ENCODE data around the gene MSI2. TPM values are rescaled to one million over a fixed set of nuclear protein-coding genes. Genes with fewer than 3 reads are reported as not detected.
A peak's percentile ranks its signal among the peaks of the same experiment; 100 is the strongest.

MSI2 gene
- total and polyA plus RNA-seq, 12 donors, result 32.6 to 411 (median 148) TPM

GRCh38 chr17:57515662-57516211 lies 259.4 kb downstream of the MSI2 start:
- Histone ChIP-seq H3K36me3 (replicated peaks in 1 of 2) (no peaks in the 10 kb centered on the region), H3K27me3 (no peaks in the 10 kb centered on the region), H3K9me3 (replicated peaks in 1 of 3) (no peaks in the 10 kb centered on the region), H3K4me1 (replicated peaks in 1 of 2) (peaks cover 0 to 17% of the 10 kb centered on the region in 2 donors), H3K4me3 (no peak overlapping the region), H3K27ac (peak overlapping the region in 1 of 5 donors; percentile 21)
- 94 to 100% (median 98%) methylated on average over 1 of the region's 1 CpG for WGBS, 4 donors
- intact Hi-C loops (cut with DNase I), result no loop called here
- TF ChIP-seq POLR2A (IDR thresholded peaks at IDR 0.05) (no peak), CTCF (IDR thresholded peaks at IDR 0.05) (peak in 1 of 6 experiments; percentile 7)
- DNase-seq, result no peak

- WGBS, 4 donors, result 76 to 83% (median 78%) methylated on average over 9 to 10 of the region's 10 CpGs
- TF ChIP-seq CTCF (IDR thresholded peaks at IDR 0.05) (no peak), POLR2A (IDR thresholded peaks at IDR 0.05) (no peak)
- no peaks in the 10 kb centered on the region for H3K9me3 ChIP-seq (replicated peaks in 1 of 3)
- no peaks in the 10 kb centered on the region for H3K27me3 ChIP-seq
- H3K4me1 ChIP-seq (replicated peaks in 1 of 2), result peaks cover 0 to 22% of the 10 kb centered on the region in 2 donors
- H3K4me3 ChIP-seq, result no peak overlapping the region
- peak overlapping the region in 1 of 5 donors; percentile 51 for H3K27ac ChIP-seq
- intact Hi-C loops (cut with DNase I), result no loop called here
- DNase-seq, result no peak
- H3K36me3 ChIP-seq (replicated peaks in 1 of 2), result no peaks in the 10 kb centered on the region
Measured at GRCh38 chr17:57516290-57517230, 260.2 kb downstream of the MSI2 start.

- Histone ChIP-seq H3K4me3 (no peak overlapping the region), H3K27me3 (no peaks in the 10 kb centered on the region), H3K4me1 (replicated peaks in 1 of 2) (peaks cover 4 to 20% of the 10 kb centered on the region in 2 donors), H3K9me3 (replicated peaks in 1 of 3) (no peaks in the 10 kb centered on the region), H3K36me3 (replicated peaks in 1 of 2) (no peaks in the 10 kb centered on the region), H3K27ac (peak overlapping the region in 1 of 5 donors; percentile 51)
- 86 to 99% (median 89%) methylated on average over 7 of the region's 7 CpGs for WGBS, 4 donors
- intact Hi-C loops (cut with DNase I), result no loop called here
- TF ChIP-seq CTCF (IDR thresholded peaks at IDR 0.05) (no peak), POLR2A (IDR thresholded peaks at IDR 0.05) (no peak)
- no peak for DNase-seq
Measured at GRCh38 chr17:57517273-57517631, 260.9 kb downstream of the MSI2 start.

GRCh38 chr17:57517632-57518456 lies 261.5 kb downstream of the MSI2 start:
- Histone ChIP-seq H3K9me3 (replicated peaks in 1 of 3) (no peaks in the 10 kb centered on the region), H3K27me3 (no peaks in the 10 kb centered on the region), H3K4me1 (replicated peaks in 1 of 2) (peaks cover 4 to 16% of the 10 kb centered on the region in 2 donors), H3K27ac (peak overlapping the region in 2 of 5 donors; percentile 4 to 51), H3K36me3 (replicated peaks in 1 of 2) (no peaks in the 10 kb centered on the region), H3K4me3 (no peak overlapping the region)
- TF ChIP-seq CTCF (IDR thresholded peaks at IDR 0.05), result no peak
- TF ChIP-seq POLR2A (IDR thresholded peaks at IDR 0.05), result no peak
- intact Hi-C loops (cut with DNase I), result no loop called here
- DNase-seq, result no peak
- 82 to 90% (median 86%) methylated on average over 8 of the region's 8 CpGs for WGBS, 4 donors

Data from adrenal gland (tissue), 12 donors.